AG09309 (cell line): ENCODE measurements around the gene GSTT4.
"Not testable (repeated sequence)": the region's sequence is repeated elsewhere in the genome, so short reads cannot be mapped to it uniquely, and the experiment has no call there.

Source experiments
- DNase-seq: peaks from one replicate; pipeline ENCODE4 v3.0.0-alpha.2; 2010; ENCODE audit warnings: low read depth
- H3K4me3 ChIP-seq: 2 replicates; pipeline ENCODE4 v1.5.1; 2011; ENCODE audit warnings: mild to moderate bottlenecking, low read depth, low read length, moderate library complexity; ENCODE audit not compliant: control insufficient read depth

Gene GSTT4

GRCh38 chr22:23951383-23951782 is 53.9 kb downstream of the GSTT4 start:
- DNase-seq, result not testable (repeated sequence)

DNA sequence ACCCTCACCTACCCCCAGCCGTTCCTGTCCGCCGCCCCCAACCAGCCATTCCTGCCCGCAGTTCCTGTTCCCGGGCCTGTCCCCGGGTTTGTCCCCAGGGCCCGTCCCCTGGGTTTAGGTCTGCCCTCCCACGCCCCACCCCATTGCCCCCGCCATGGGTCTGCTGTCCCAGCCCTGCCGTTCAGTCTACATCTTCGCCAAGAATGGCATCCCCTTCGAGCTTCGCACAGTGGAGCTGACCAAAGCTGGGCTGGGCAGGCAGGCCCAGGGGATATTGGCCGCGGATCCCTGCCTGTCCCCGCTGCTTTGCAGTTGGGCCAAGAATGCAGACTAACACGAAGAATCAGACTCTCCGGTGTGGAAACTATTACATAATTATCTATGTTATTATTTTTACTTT is 55.5 kb downstream of the GSTT4 start:
- not testable (repeated sequence) for H3K4me3 ChIP-seq, DNase-seq

More at GRCh38 chr22:23951383-23951782, 53.9 kb downstream of the GSTT4 start:
- H3K4me3 ChIP-seq, result not testable (repeated sequence)
